ENCODE measurements around the gene TF.

TF gene

GRCh38 chr3:133747373-133747772 is 1.2 kb downstream of the TF start:
- H3K27ac ChIP-seq: no peak overlapping the region
- no peak for TF ChIP-seq CTCF (conservative IDR thresholded peaks at IDR 0.05)

GRCh38 chr3:133747907-133748639 is 1.9 kb downstream of the TF start:
- H3K27ac ChIP-seq: no peak overlapping the region
- no peak for TF ChIP-seq CTCF (conservative IDR thresholded peaks at IDR 0.05)

- no peak for TF ChIP-seq CTCF (conservative IDR thresholded peaks at IDR 0.05)
- H3K27ac ChIP-seq: no peak overlapping the region
Observed at GRCh38 chr3:133749427-133750258, 3.5 kb downstream of the TF start.

- TF ChIP-seq CTCF (conservative IDR thresholded peaks at IDR 0.05): no peak
- no peak overlapping the region for H3K27ac ChIP-seq
Observed at GRCh38 chr3:133750259-133750656, 4.1 kb downstream of the TF start.

GRCh38 chr3:133753107-133753778 is 7.0 kb downstream of the TF start:
- H3K27ac ChIP-seq: no peak overlapping the region
- no peak for TF ChIP-seq CTCF (conservative IDR thresholded peaks at IDR 0.05)

- TF ChIP-seq CTCF (conservative IDR thresholded peaks at IDR 0.05): no peak
Observed at GRCh38 chr3:133753779-133754164, 7.6 kb downstream of the TF start.

GRCh38 chr3:133754455-133754854 is 8.3 kb downstream of the TF start:
- TF ChIP-seq CTCF (conservative IDR thresholded peaks at IDR 0.05): no peak
- no peak overlapping the region for H3K27ac ChIP-seq

More at GRCh38 chr3:133753779-133754164, 7.6 kb downstream of the TF start:
- H3K27ac ChIP-seq: no peak overlapping the region

Measured in VCaP (cell line).